ENCODE results near the gene STIM1. TPM values are rescaled to one million over a fixed set of nuclear protein-coding genes. Genes with fewer than 3 reads are reported as not detected.
"Not testable (repeated sequence)": the region's sequence is repeated elsewhere in the genome, so short reads cannot be mapped to it uniquely, and the experiment has no call there.

The STIM1 gene
- total RNA-seq, 3 donors from 2014 or later (not counting 1 experiment from before 2014, with no cell fraction given): 171 to 187 (median 175) TPM

- no peaks in the 10 kb centered on the region for H3K36me3 Mint-ChIP-seq
- DNase-seq (no peak), ATAC-seq (no peak)
- H3K9me3 ChIP-seq (ENCODE audit: control insufficient read depth, insufficient read depth, low read length): no peaks in the 10 kb centered on the region
- no peak overlapping the region for H3K27ac Mint-ChIP-seq
- peaks cover 6 to 16% of the 10 kb centered on the region in 2 donors for H3K4me1 Mint-ChIP-seq
- H3K36me3 ChIP-seq (ENCODE audit: control insufficient read depth, insufficient read depth, low read length): no peaks in the 10 kb centered on the region
- H3K9me3 Mint-ChIP-seq: no peaks in the 10 kb centered on the region
- no peak for TF ChIP-seq CTCF (IDR thresholded peaks at IDR 0.05)
- 93% methylated on average over 1 of the region's 1 CpG for WGBS (ENCODE audit: insufficient coverage)
- H3K27me3 ChIP-seq (ENCODE audit: control insufficient read depth, insufficient read depth, low read length): no peaks in the 10 kb centered on the region
- H3K4me3 ChIP-seq (ENCODE audit: low read length): no peak overlapping the region
- no peaks in the 10 kb centered on the region for H3K27me3 Mint-ChIP-seq (ENCODE audit: low read depth in 2 of 2)
- intact Hi-C loops (cut with micrococcal nuclease): loop anchor here (5.0 to 10.0 kb wide), 2 partner anchors 37 to 55 kb away; no protein-coding TSS in a partner anchor
- no peak overlapping the region for H3K27ac ChIP-seq (ENCODE audit: low read length)
- peaks cover 14% of the 10 kb centered on the region for H3K4me1 ChIP-seq (ENCODE audit: control insufficient read depth, insufficient read depth, low read length)
- H3K4me3 Mint-ChIP-seq: no peak overlapping the region
Measured at GRCh38 chr11:3809624-3809928, 45.9 kb upstream of the STIM1 start.

GRCh38 chr11:3810446-3810845, 45.0 kb upstream of the STIM1 start:
- Histone ChIP-seq H3K4me1 (ENCODE audit: control insufficient read depth, insufficient read depth, low read length) (peaks cover 14% of the 10 kb centered on the region), H3K9me3 (ENCODE audit: control insufficient read depth, insufficient read depth, low read length) (no peaks in the 10 kb centered on the region), H3K27ac (ENCODE audit: low read length) (no peak overlapping the region), H3K36me3 (ENCODE audit: control insufficient read depth, insufficient read depth, low read length) (no peaks in the 10 kb centered on the region), H3K27me3 (ENCODE audit: control insufficient read depth, insufficient read depth, low read length) (no peaks in the 10 kb centered on the region), H3K4me3 (ENCODE audit: low read length) (no peak overlapping the region)
- 91% methylated on average over 3 of the region's 3 CpGs for WGBS (ENCODE audit: insufficient coverage)
- Mint-ChIP-seq H3K9me3 (no peaks in the 10 kb centered on the region), H3K4me3 (no peak overlapping the region), H3K27me3 (ENCODE audit: low read depth in 2 of 2) (no peaks in the 10 kb centered on the region), H3K36me3 (no peaks in the 10 kb centered on the region), H3K27ac (no peak overlapping the region), H3K4me1 (peaks cover 6 to 16% of the 10 kb centered on the region in 2 donors)
- intact Hi-C loops (cut with micrococcal nuclease): no loop called here
- DNase-seq (no peak), ATAC-seq (no peak)
- TF ChIP-seq CTCF (IDR thresholded peaks at IDR 0.05): no peak

GRCh38 chr11:3810951-3811350, 44.5 kb upstream of the STIM1 start:
- Mint-ChIP-seq H3K4me1 (peaks cover 6 to 16% of the 10 kb centered on the region in 2 donors), H3K27me3 (ENCODE audit: low read depth in 2 of 2) (no peaks in the 10 kb centered on the region), H3K27ac (no peak overlapping the region), H3K4me3 (no peak overlapping the region), H3K36me3 (no peaks in the 10 kb centered on the region), H3K9me3 (no peaks in the 10 kb centered on the region)
- no peaks in the 10 kb centered on the region for H3K9me3 ChIP-seq (ENCODE audit: control insufficient read depth, insufficient read depth, low read length)
- H3K27me3 ChIP-seq (ENCODE audit: control insufficient read depth, insufficient read depth, low read length): no peaks in the 10 kb centered on the region
- DNase-seq: no peak
- no peak for ATAC-seq
- WGBS (ENCODE audit: insufficient coverage): 100% methylated on average over 4 of the region's 4 CpGs
- H3K4me1 ChIP-seq (ENCODE audit: control insufficient read depth, insufficient read depth, low read length): peaks cover 14% of the 10 kb centered on the region
- no peaks in the 10 kb centered on the region for H3K36me3 ChIP-seq (ENCODE audit: control insufficient read depth, insufficient read depth, low read length)
- intact Hi-C loops (cut with micrococcal nuclease): no loop called here
- no peak for TF ChIP-seq CTCF (IDR thresholded peaks at IDR 0.05)
- no peak overlapping the region for H3K4me3 ChIP-seq (ENCODE audit: low read length)
- H3K27ac ChIP-seq (ENCODE audit: low read length): no peak overlapping the region

- intact Hi-C loops (cut with micrococcal nuclease); DNase-seq; H3K4me3 ChIP-seq (ENCODE audit: low read length); H3K9me3 Mint-ChIP-seq; H3K9me3 ChIP-seq (ENCODE audit: control insufficient read depth, insufficient read depth, low read length); H3K4me1 ChIP-seq (ENCODE audit: control insufficient read depth, insufficient read depth, low read length); H3K4me1 Mint-ChIP-seq; ATAC-seq; H3K36me3 Mint-ChIP-seq; H3K27ac ChIP-seq (ENCODE audit: low read length); H3K27ac Mint-ChIP-seq; H3K36me3 ChIP-seq (ENCODE audit: control insufficient read depth, insufficient read depth, low read length); H3K27me3 Mint-ChIP-seq (ENCODE audit: low read depth in 2 of 2); H3K27me3 ChIP-seq (ENCODE audit: control insufficient read depth, insufficient read depth, low read length); H3K4me3 Mint-ChIP-seq: not testable (repeated sequence)
- 94% methylated on average over 5 of the region's 5 CpGs for WGBS (ENCODE audit: insufficient coverage)
Measured at GRCh38 chr11:3814832-3815231, 40.6 kb upstream of the STIM1 start.
